ENCODE results near the gene IPO4. TPM values are rescaled to one million over a fixed set of nuclear protein-coding genes. Genes with fewer than 3 reads are reported as not detected.

The IPO4 gene
- total RNA-seq, 1 experiment from 2014 or later: 99.9 TPM

GRCh38 chr14:24135834-24136683 is 52.6 kb downstream of the IPO4 start, which contains the start of gene PSME1:
Gene PSME1 (plus strand): TSS chr14:24136194. CDS start chr14:24136263, 69 bp downstream.

GRCh38 chr14:24130380-24130716 is 58.3 kb downstream of the IPO4 start, which contains the start of gene FITM1:
Gene FITM1 (plus strand): TSS chr14:24130659. CDS start chr14:24131564, 905 bp downstream.

Other genes starting within 250 kb of the IPO4 start
- 45.2 to 49.2 TPM (median 47.5 TPM) in 5 replicates for gene DHRS4, start 235.0 kb downstream of the IPO4 start, total RNA-seq (2022; extraction: Qiagen RNA extraction)
- gene DHRS4L2, start 199.9 kb downstream of the IPO4 start, total RNA-seq (2022; extraction: Qiagen RNA extraction): 21.1 to 36.7 TPM (median 31.9 TPM) in 5 replicates
- gene CARMIL3, start 136.8 kb downstream of the IPO4 start, total RNA-seq (2022; extraction: Qiagen RNA extraction): 0.29 to 0.86 TPM (median 0.53 TPM) in 5 replicates
- gene CPNE6, start 117.3 kb downstream of the IPO4 start, total RNA-seq (2022; extraction: Qiagen RNA extraction): 0.06 to 0.34 TPM (median 0.13 TPM) in 5 replicates
- 15.7 to 23.6 TPM (median 21.3 TPM) in 5 replicates for gene PCK2, start 94.5 kb downstream of the IPO4 start, total RNA-seq (2022; extraction: Qiagen RNA extraction)
- gene DCAF11, start 74.0 kb downstream of the IPO4 start, total RNA-seq (2022; extraction: Qiagen RNA extraction): 21.0 to 23.9 TPM (median 22.6 TPM) in 5 replicates
- gene NRL, start 73.9 kb downstream of the IPO4 start, total RNA-seq (2022; extraction: Qiagen RNA extraction): 0.60 to 1.2 TPM (median 0.86 TPM) in 5 replicates
- 0.09 to 0.16 TPM (median 0.14 TPM) in 3 of 5 replicates, not detected in the others for gene FITM1, start 58.2 kb downstream of the IPO4 start, total RNA-seq (2022; extraction: Qiagen RNA extraction)
- 138 to 176 TPM (median 145 TPM) in 5 replicates for gene PSME1, start 52.6 kb downstream of the IPO4 start, total RNA-seq (2022; extraction: Qiagen RNA extraction)
- 47.5 to 52.9 TPM (median 49.0 TPM) in 5 replicates for gene EMC9, start 47.2 kb downstream of the IPO4 start, total RNA-seq (2022; extraction: Qiagen RNA extraction)
- gene PSME2, start 42.2 kb downstream of the IPO4 start, total RNA-seq (2022; extraction: Qiagen RNA extraction): 137 to 183 TPM (median 150 TPM) in 5 replicates
- gene RNF31, start 41.3 kb downstream of the IPO4 start, total RNA-seq (2022; extraction: Qiagen RNA extraction): 22.5 to 40.0 TPM (median 36.1 TPM) in 5 replicates
- gene IRF9, start 27.6 kb downstream of the IPO4 start, total RNA-seq (2022; extraction: Qiagen RNA extraction): 15.8 to 20.8 TPM (median 16.9 TPM) in 5 replicates
- gene REC8, start 16.7 kb downstream of the IPO4 start, total RNA-seq (2022; extraction: Qiagen RNA extraction): 2.7 to 6.1 TPM (median 3.4 TPM) in 5 replicates
- gene TM9SF1, start 6.6 kb upstream of the IPO4 start, total RNA-seq (2022; extraction: Qiagen RNA extraction): 58.4 to 67.4 TPM (median 65.1 TPM) in 5 replicates
- gene TSSK4, start 16.9 kb upstream of the IPO4 start, total RNA-seq (2022; extraction: Qiagen RNA extraction): not detected in 5 replicates
- 81.0 to 115 TPM (median 82.9 TPM) in 5 replicates for gene CHMP4A, start 24.7 kb upstream of the IPO4 start, total RNA-seq (2022; extraction: Qiagen RNA extraction)
- gene MDP1, start 27.2 kb upstream of the IPO4 start, total RNA-seq (2022; extraction: Qiagen RNA extraction): 23.3 to 28.2 TPM (median 26.8 TPM) in 5 replicates
- 414 to 527 TPM (median 420 TPM) in 5 replicates for gene NEDD8, start 43.6 kb upstream of the IPO4 start, total RNA-seq (2022; extraction: Qiagen RNA extraction)
- gene GMPR2, start 44.1 kb upstream of the IPO4 start, total RNA-seq (2022; extraction: Qiagen RNA extraction): 52.0 to 70.3 TPM (median 55.1 TPM) in 5 replicates
- gene TINF2, start 53.8 kb upstream of the IPO4 start, total RNA-seq (2022; extraction: Qiagen RNA extraction): 30.5 to 38.0 TPM (median 34.9 TPM) in 5 replicates
- 0.82 to 1.4 TPM (median 1.1 TPM) in 5 replicates for gene TGM1, start 74.4 kb upstream of the IPO4 start, total RNA-seq (2022; extraction: Qiagen RNA extraction)
- 13.5 to 15.8 TPM (median 14.7 TPM) in 5 replicates for gene RABGGTA, start 82.8 kb upstream of the IPO4 start, total RNA-seq (2022; extraction: Qiagen RNA extraction)
- gene DHRS1, start 111.0 kb upstream of the IPO4 start, total RNA-seq (2022; extraction: Qiagen RNA extraction): 9.3 to 12.6 TPM (median 11.1 TPM) in 5 replicates
- 12.5 to 17.2 TPM (median 17.2 TPM) in 5 replicates for gene NOP9, start 111.0 kb upstream of the IPO4 start, total RNA-seq (2022; extraction: Qiagen RNA extraction)
- gene CIDEB, start 119.2 kb upstream of the IPO4 start, total RNA-seq (2022; extraction: Qiagen RNA extraction): 0.12 to 0.32 TPM (median 0.14 TPM) in 4 of 5 replicates, not detected in the other
- gene LTB4R2, start 121.3 kb upstream of the IPO4 start, total RNA-seq (2022; extraction: Qiagen RNA extraction): 1.3 to 5.0 TPM (median 3.6 TPM) in 5 replicates
- gene LTB4R, start 122.7 kb upstream of the IPO4 start, total RNA-seq (2022; extraction: Qiagen RNA extraction): 2.7 to 6.5 TPM (median 4.3 TPM) in 5 replicates
- gene ADCY4, start 146.3 kb upstream of the IPO4 start, total RNA-seq (2022; extraction: Qiagen RNA extraction): 0.08 TPM in 1 of 5 replicates, not detected in the others
- 0.09 TPM in 1 of 5 replicates, not detected in the others for gene RIPK3, start 151.2 kb upstream of the IPO4 start, total RNA-seq (2022; extraction: Qiagen RNA extraction)
- gene NFATC4, start 179.4 kb upstream of the IPO4 start, total RNA-seq (2022; extraction: Qiagen RNA extraction): 0.09 to 0.28 TPM (median 0.15 TPM) in 5 replicates
- 0.30 to 0.58 TPM (median 0.49 TPM) in 5 replicates for gene NYNRIN, start 210.2 kb upstream of the IPO4 start, total RNA-seq (2022; extraction: Qiagen RNA extraction)
- 0.84 to 1.3 TPM (median 1.0 TPM) in 5 replicates for gene CBLN3, start 240.9 kb upstream of the IPO4 start, total RNA-seq (2022; extraction: Qiagen RNA extraction)
- 21.0 to 29.0 TPM (median 26.8 TPM) in 5 replicates for gene KHNYN, start 241.1 kb upstream of the IPO4 start, total RNA-seq (2022; extraction: Qiagen RNA extraction)

Measured in A549 treated with dexamethasone at 1 μM for 4 hours (cell line).